HG03066 (cell line): Measurements from ENCODE around the gene UBXN7.
"Not testable (repeated sequence)": the region's sequence is repeated elsewhere in the genome, so short reads cannot be mapped to it uniquely, and the experiment has no call there.

Experiments
- ATAC-seq: cut with Tn5 transposase; IDR thresholded peaks from one replicate; pipeline ENCODE4 v1.9.1; 2021; ENCODE audit warnings: low read depth; ENCODE audit not compliant: unreplicated experiment

Gene UBXN7

DNA sequence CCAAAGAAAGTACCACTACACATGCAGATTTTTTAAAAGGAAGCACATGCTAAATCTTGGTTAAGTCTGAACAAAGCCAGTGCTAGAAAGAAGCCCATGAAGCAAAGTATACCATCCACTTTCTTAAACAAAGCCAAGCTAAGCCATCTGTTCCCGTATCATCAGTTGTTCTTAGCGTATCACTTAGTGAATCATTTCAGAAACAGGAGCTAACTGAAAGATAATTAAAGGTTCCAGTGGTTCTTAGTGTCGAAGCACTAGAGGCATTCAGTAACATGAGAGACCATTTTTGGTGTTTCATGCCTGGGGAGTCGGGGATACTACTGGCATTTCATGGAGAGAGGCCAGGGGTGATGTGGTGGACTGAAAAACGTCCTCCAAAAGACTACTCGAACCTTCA lies 12.8 kb downstream of the UBXN7 start:
- no peak for ATAC-seq

DNA sequence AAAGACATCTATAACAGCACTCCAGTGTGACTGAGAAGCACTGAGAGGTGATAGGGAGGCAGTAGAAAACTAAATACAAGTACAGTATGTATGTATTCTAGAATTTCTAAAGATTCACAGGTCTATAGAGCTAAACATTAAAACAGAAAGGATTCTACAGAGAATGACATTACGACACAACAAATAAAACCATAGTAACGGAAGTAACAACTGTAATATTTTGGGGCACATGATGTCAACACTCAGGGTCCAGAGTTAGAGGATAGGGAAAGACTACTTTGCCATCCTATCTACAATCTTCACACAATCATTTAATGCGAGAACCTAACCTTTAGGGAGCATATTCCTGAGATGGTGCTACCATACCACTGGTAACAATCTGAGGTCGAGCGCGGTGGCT lies 13.6 kb downstream of the UBXN7 start:
- ATAC-seq, result no peak

DNA sequence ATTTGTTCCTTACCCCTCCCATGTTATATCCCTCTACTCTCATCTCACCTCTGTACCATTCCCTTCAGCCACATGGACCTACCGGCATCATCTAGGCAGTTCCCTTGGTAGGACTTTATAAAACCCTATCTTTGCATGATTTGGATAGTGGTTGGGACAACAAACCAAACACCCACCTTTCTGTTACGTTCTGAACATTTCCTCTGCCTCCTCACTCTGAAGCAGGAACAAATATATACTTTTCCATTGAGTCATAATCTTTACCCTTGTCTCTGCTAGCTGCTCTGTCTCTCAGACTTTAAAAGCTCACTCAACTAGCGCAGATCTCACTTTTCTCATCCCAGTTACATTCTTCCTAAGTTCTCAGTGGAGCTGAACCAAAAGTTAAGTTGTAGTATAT lies 17.8 kb downstream of the UBXN7 start:
- no peak for ATAC-seq

DNA sequence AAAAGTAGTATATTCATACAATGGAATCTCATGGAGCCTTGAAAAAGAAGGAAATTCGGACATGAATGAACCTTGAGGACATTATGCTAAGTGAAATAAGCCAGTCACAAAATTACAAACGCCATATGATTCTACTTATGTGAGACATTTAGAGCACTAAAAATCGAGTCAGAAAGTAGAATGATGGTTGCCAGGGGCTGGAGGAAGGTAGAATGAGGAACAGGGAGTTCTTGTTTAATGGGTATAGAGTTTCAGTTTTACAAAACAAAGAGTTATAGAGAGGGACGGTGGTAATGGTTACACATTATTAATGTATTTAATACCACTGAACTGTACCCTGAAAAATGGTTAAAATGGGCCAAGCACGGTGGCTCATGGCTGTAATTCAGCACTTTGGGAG lies 19.5 kb downstream of the UBXN7 start:
- peak; percentile 72 for ATAC-seq

DNA sequence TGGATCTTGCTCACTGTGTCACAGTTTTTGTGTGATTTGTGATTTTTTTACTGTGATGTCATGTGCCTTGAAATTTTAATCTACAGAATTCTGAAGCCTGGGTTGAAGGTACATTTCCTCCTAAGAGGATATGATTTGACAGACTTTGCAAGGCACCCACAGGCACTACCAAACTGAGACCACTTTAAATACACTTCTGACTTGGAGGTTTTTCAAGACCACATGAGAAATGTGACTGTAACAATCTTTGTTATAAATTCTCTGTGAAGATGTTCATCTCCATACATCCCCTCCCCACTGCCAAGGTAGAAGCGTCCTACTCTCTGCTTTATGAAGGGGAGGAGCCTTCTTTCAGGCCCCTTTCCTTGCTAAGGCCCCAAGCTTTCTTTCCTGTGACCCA lies 22.8 kb downstream of the UBXN7 start:
- ATAC-seq, result no peak

DNA sequence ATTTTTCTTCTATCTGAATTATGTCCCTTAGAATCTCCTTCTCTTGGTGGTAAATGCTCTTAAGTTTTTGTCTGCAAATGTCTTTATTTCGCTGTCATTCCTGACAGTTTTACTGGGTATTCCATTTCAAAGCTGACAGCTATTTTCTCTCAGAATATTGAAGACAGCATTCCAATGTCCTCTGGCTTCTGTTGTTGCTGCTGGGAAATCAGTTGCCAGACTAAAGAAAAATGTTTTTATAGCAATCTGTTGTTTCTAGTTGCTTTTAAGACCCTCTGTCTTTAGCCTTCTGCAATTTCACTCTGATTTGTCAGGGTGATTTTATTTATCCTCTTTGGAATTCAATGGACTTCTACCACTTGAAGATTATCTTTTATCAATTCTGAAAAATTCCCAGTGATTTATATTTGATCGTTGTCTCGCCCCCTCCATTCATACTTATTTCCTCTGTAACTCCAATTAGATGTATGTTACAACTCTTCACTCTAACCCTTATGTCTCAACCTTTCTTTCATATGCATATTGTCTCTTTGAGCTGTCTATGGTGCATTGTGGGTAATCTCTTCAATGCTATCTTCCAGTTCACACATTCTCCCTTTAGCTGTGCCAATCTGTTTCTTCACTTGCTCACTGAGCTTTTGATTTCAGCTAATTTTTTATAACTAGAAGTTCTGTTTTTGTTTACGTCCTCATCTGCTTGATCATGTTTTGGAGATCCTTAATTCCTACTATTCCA lies 23.5 kb downstream of the UBXN7 start:
- ATAC-seq, result no peak

DNA sequence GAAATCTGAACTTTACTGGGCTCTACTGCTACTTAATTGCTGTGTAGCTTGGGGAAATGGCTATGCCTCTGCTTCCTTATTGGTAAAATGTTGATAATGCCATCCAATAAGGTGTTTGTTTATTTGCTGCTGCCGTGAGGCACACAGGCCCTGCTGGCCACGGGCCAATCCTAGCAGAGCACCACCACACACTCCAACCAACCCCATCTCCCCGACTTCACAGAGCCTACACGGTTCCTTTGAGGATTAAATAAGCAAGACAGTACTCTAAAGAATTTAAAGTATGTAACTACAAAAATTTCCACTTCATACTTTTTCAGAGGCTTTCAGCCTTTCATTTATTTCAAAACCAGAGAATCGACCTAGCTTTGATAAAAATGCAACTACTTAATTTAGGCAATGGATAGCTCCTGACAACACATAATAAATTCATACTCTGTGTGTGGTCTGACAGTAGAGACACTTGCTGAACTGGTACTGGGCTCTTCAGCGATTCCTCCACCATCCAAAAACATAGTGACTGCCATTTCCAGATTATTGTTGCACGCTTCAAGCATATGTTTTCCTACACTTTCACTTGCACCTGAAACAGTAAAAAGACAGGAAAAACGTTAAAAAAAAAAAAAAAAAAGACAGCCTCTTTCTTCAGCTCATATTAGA lies 25.3 kb downstream of the UBXN7 start:
- ATAC-seq, result no peak

DNA sequence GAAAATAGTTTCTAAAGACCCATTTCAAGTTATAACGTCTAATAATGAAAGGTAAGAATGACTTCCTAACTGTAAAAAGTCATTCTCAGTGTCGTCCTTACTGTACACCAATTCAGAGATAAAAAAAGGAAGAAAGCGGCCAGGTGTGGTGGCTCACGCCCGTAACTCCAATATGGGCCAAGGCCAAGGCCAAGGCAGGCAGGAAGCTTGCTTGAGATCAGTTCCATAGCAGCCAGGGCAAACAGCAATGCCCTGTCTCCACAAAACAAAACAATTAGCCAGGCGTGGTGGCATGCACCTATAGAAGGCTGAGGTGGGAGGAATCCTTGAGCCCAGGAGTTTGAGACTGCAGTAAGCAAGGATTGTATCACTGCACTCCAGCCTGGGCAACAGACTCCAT lies 31.9 kb downstream of the UBXN7 start:
- no peak for ATAC-seq

DNA sequence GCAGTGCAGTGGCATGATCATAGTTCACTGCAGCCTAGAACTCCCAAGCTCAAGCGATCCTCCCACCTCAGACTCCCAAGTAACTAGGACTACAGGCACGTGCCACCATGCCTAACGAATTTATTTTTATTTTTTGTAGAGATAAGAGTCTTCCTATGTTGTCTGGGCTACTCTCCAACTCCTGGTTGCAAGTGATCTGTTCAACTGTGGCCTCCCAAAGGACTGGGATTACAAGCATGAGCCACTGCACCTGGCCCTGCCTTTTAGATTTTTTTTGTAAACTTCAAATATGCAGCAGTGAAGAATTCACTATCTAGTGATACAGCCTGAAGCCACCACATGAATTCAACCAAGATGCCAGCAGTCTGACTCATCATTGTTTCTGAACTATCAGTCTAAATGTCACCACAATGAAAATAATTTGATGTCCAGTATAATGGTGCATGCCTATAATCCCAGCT lies 32.7 kb downstream of the UBXN7 start:
- no peak for ATAC-seq

DNA sequence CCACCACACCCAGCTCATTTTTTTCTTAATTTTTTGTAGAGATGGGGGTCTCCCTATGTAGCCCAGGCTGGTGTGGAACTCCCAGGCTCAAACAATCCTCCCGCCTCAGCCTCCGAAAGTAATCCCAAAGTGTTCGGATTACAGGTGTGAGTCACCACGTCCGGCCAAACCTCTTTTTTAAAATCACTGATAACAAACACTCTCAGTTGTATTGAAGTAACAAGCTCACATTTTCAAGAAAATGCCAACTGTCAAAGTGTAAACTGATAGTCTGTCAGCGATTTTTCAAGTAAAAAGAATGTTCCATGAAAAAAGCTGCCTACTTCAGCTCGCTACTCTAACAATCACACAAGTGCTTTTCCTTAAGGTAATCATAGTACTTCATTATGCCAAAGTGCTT lies 33.4 kb downstream of the UBXN7 start:
- ATAC-seq, result no peak

DNA sequence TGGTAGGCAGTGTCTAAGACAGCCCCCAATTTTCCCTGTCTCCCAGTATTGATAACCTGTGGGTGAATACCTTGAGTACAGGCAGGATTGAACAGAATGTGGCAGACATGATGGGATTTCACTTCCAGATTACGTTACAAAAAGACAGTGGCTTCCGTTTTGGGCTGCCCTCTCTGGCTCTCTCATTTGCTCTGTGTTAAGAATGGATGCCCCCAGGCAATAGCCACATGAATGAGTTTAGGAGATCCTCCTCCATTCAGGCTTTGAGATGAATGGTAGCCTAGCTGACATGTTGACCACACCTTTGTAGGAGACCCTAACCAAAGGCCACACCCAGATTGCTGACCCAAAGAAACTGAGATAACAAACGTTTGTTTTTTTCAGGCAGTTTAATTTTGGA lies 34.3 kb downstream of the UBXN7 start:
- no peak for ATAC-seq

DNA sequence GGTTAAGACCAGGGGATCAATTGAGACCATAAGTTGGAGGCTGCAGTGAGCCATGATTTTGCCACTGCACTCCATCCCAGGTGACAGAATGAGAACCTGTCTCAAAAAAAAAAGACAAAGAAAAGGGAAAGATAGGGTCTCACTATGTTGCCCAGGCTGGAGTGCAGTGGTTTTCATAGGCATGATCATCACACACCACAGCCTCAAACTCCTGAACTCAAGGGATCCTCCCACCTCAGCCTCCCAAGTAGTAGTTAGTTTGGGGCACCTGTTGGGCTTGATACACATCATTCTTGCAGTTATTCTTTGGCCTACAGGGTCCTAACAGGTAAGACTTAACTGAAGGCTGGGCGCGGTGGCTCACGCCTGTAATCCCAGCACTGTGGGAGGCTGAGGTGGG lies 42.1 kb downstream of the UBXN7 start:
- no peak for ATAC-seq

DNA sequence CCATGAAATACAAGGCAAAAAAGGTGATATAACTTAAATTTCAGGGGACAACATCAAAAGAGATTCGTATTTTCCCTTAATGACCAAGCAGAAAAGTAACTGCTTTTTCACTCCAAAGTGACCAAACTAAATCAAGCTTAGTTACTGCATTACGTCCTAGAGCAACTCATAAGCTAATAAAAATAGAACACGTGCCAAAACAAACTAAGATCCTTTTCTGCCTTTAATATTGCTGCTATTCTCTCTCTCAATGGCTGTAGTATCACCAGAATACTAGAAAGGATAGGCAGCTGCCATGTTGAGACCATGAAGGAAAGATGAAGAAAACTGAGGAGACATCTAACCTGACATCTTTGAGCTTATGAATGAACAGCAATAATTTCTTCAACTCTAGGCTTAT lies 43.3 kb downstream of the UBXN7 start:
- no peak for ATAC-seq

DNA sequence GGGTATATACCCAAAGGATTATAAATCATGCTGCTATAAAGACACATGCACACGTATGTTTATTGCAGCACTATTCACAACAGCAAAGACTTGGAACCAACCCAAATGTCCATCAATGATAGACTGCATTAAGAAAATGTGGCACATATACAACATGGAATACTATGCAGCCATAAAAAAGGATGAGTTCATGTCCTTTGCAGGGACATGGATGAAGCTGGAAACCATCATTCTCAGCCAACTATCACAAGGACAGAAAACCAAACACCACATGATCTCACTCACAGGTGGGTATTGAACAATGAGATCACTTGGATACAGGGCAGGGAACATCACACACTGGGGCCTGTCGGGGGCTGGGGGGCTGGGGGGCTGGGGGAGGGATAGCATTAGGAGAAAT lies 44.3 kb downstream of the UBXN7 start:
- ATAC-seq, result not testable (repeated sequence)

DNA sequence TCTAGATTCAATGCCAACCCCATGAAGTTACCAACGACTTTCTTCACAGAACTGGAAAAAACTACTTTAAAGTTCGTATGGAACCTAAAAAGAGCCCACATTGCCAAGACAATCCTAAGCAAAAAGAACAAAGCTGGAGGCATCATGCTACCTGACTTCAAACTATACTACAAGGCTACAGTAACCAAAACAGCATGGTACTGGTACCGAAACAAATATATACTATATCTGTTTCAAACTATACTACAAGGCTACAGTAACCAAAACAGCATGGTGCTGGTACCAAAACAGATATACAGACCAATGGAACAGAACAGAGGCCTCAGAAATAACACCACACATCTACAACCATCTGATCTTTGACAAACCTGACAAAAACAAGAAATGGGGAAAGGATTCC lies 45.4 kb downstream of the UBXN7 start:
- ATAC-seq, result not testable (repeated sequence)

DNA sequence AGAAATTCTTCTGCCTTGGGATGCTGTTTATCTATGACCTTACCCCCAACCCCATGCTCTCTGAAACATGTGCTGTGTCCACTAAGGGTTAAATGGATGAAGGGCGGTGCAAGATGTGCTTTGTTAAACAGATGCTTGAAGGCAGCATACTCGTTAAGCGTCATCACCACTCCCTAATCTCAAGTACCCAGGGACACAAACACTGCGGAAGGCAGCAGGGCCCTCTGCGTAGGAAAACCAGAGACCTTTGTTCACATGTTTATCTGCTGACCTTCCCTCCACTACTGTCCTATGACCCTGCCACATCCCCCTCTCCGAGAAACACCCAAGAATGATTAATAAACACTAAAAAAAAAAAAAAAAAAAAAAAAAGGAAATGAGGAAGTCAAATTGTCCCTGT lies 46.2 kb downstream of the UBXN7 start:
- ATAC-seq, result not testable (repeated sequence)

DNA sequence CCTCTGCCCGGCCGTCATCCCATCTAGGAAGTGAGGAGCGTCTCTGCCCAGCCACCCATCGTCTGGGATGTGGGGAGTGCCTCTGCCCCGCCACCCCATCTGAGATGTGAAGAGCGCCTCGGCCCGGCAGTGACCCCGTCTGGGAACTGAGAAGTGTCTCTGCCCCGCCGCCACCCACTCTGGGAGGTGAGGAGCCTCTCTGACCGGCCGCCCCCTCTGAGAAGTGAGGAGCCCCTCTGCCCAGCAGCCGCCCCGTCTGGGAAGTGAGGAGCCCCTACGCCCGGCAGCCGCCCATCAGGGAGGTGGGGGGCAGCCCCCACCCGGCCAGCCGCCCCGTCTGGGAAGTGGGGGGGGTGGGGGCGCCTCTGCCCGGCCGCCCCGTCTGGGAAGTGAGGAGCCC lies 46.8 kb downstream of the UBXN7 start:
- ATAC-seq, result not testable (repeated sequence)

DNA sequence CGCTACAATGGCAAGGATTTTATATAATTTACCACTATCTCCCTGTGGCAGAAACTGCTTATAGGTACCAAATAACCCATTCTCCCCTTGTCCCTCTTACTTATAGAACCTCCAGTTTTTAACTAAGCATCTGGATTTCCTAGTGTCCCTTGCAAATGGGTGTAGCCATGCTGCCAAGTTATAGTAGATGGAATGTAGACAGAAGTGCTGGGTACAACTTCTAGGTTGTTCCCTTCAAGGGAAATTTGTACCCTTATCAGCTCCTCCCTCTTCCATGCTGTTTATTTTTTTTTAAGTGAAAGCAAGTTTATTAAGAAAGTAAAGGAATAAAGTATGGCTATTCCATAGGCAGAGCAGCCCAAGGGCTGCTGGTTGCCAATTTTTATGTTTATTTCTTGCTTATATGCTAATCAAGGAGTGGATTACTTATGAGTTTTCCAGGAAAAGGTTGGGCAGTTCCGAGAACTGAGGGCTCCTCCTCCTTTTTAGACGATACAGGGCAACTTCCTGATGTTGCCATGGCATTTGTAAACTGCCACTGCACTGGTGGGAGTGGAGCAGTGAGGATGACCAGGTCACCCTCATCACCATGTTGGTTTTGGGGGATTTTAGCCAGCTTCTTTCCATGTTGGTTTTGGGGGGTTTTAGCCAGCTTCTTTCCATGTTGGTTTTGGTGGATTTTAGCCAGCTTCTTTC lies 53.9 kb downstream of the UBXN7 start:
- ATAC-seq, result no peak

DNA sequence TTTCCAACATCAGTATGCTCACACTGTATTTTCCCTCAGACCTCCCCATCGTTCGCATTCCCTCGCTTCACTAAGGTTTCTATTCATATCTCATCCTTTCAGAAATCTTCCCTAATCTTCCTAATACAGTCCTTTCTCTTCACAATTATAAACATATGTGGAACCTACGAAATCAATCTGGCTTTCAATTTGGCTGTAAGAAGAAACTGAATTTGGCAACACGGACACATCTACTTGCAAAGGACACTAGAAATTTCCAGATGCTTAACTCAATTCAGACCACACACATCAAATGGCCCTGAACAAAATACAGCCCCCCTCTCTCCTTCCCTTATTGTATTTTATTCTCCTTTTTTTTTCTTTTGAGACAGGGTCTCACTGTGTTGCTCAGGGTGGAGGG lies 54.9 kb downstream of the UBXN7 start:
- no peak for ATAC-seq

DNA sequence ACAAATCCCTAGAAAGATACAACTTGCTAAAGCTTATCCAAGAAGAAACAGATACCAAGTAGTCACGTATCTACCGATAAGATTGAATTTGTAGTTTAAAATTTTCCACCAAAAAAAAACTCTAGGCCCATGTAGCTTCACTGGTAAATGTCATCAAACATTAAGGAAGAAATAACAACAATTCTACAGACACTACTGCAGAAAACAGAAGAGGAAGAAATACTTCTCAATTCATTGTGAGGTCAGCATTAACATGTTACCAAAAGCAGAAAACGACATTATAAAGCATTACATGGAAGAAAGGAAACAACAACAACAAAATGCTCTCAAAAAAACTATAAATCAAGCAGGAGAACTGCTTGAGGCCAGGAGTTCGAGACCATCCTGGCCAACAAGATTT lies 66.5 kb downstream of the UBXN7 start:
- ATAC-seq, result no peak

DNA sequence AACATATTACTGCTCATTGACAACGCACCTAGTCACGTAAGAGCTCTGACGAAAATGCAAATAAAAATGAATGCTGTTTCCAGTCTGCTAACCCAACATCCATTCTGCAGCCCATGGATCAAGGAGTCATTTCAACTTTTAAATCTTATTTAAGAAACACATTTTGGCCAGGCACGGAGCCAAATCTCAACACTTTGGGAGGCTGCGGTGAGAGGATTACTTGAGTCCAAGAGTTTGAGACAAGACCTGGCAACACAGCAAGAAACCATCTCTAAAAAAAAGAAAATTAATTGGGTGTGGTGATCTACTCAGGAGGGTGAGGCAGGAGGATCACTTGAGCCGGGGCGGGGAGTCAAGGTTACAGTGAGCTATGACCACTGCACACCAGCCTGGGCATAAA lies 71.6 kb downstream of the UBXN7 start:
- ATAC-seq, result no peak

DNA sequence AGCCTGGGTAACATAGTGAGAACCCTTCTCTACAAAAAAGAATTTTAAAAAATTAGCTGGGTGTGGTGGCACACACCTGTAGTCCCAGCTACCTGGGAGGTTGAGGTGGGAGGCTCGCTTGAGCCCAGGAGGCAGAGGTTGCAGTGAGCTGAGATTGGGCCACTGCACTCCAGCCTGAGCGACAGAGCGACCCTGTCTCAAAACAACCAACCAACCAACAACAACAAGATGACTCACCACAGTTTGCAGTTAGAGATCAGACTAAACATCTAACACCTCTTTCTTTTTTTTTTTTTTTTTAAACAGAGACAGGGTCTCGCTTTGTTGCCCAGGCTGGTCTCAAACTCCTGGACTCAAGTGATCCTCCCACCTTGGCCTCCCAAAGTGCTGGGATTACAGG lies 73.7 kb downstream of the UBXN7 start:
- ATAC-seq, result not testable (repeated sequence)
